Trophoblast cell (in vitro differentiated cells and primary cell): ENCODE data around the gene GYPC.

ENCODE experiments used
- DNase-seq, 2 donors: peaks; one replicate each; pipeline ENCODE4 v3.0.0-alpha.2; 2016
- H2AFZ ChIP-seq: 2 replicates; pipeline ENCODE4 v1.6.1; 2013; ENCODE audit warnings: low read length, moderate library complexity, mild to moderate bottlenecking; ENCODE audit not compliant: insufficient read depth, poor library complexity
- H2AK5ac ChIP-seq: 2 replicates; pipeline ENCODE4 v1.6.1; 2013; ENCODE audit warnings: mild to moderate bottlenecking, low read length
- H2BK120ac ChIP-seq: 2 replicates; pipeline ENCODE4 v1.6.1; 2013; ENCODE audit warnings: low read length, mild to moderate bottlenecking, moderate library complexity; ENCODE audit not compliant: insufficient read depth, poor library complexity
- H2BK12ac ChIP-seq: 2 replicates; pipeline ENCODE4 v1.6.1; 2013; ENCODE audit warnings: mild to moderate bottlenecking, low read length, moderate library complexity
- H2BK5ac ChIP-seq: 2 replicates; pipeline ENCODE4 v1.6.1; 2013; ENCODE audit warnings: low read length, low read depth, moderate library complexity, mild to moderate bottlenecking; ENCODE audit not compliant: poor library complexity
- H3K14ac ChIP-seq: 2 replicates; pipeline ENCODE4 v1.6.1; 2013; ENCODE audit warnings: mild to moderate bottlenecking, low read length
- H3K18ac ChIP-seq: 2 replicates; pipeline ENCODE4 v1.6.1; 2013; ENCODE audit warnings: mild to moderate bottlenecking, low read length
- H3K23ac ChIP-seq: 2 replicates; pipeline ENCODE4 v1.6.1; 2013; ENCODE audit warnings: low read length
- H3K27ac ChIP-seq: 2 replicates; pipeline ENCODE4 v1.5.1; 2013; ENCODE audit warnings: low read depth, mild to moderate bottlenecking, inconsistent platforms, low read length, moderate library complexity
- H3K27me3 ChIP-seq: 2 replicates; pipeline ENCODE4 v1.6.1; 2013; ENCODE audit warnings: inconsistent platforms, mild to moderate bottlenecking, low read length, moderate library complexity; ENCODE audit not compliant: insufficient read depth
- H3K36me3 ChIP-seq, 2 experiments: 1 replicate in 1 of 2; 2 replicates in 1 of 2; pipeline ENCODE4 v1.6.1; 2013; ENCODE audit warnings: low read length in 2 of 2, mild to moderate bottlenecking in 2 of 2, moderate library complexity in 1 of 2; ENCODE audit not compliant: insufficient read depth in 2 of 2, control insufficient read depth in 1 of 2
- H3K4ac ChIP-seq: 2 replicates; pipeline ENCODE4 v1.6.1; 2013; ENCODE audit warnings: low read depth, mild to moderate bottlenecking, low read length, moderate library complexity
- H3K4me1 ChIP-seq, 2 experiments: 1 replicate in 1 of 2; 2 replicates in 1 of 2; pipeline ENCODE4 v1.6.1; 2013; ENCODE audit warnings: low read length in 2 of 2, mild to moderate bottlenecking in 2 of 2, moderate library complexity in 1 of 2; ENCODE audit not compliant: insufficient read depth in 2 of 2, control insufficient read depth in 1 of 2
- H3K4me2 ChIP-seq: 2 replicates; pipeline ENCODE4 v1.6.1; 2013; ENCODE audit warnings: inconsistent platforms, mild to moderate bottlenecking, low read length, moderate library complexity
- H3K4me3 ChIP-seq: 2 replicates; pipeline ENCODE4 v1.5.1; 2013; ENCODE audit warnings: mild to moderate bottlenecking, low read depth, low read length, inconsistent platforms
- H3K79me1 ChIP-seq: one replicate; pipeline ENCODE4 v1.6.1; 2013; ENCODE audit warnings: low read length
- H3K79me2 ChIP-seq: 2 replicates; pipeline ENCODE4 v1.6.1; 2013; ENCODE audit warnings: low read length, mild to moderate bottlenecking; ENCODE audit not compliant: control insufficient read depth, insufficient read depth, poor library complexity
- H3K9ac ChIP-seq: 2 replicates; pipeline ENCODE4 v1.6.1; 2013; ENCODE audit warnings: mild to moderate bottlenecking, low read length
- H3K9me3 ChIP-seq: 2 replicates; pipeline ENCODE4 v1.6.1; 2013; ENCODE audit warnings: low read depth, mild to moderate bottlenecking, control low read depth, inconsistent platforms, low read length; ENCODE audit not compliant: insufficient read depth
- H4K12ac ChIP-seq: 2 replicates; pipeline ENCODE4 v1.6.1; 2013; ENCODE audit warnings: low read depth, mild to moderate bottlenecking, low read length, moderate library complexity
- H4K8ac ChIP-seq: 2 replicates; pipeline ENCODE4 v1.6.1; 2013; ENCODE audit warnings: low read depth, mild to moderate bottlenecking, low read length, moderate library complexity
- H4K91ac ChIP-seq: one replicate; pipeline ENCODE4 v1.6.1; 2013; ENCODE audit warnings: low read depth, mild to moderate bottlenecking, low read length, moderate library complexity
- WGBS: extraction: QIAGEN DNeasy Blood & Tissue Kit; methylation state at CpG from one replicate; pipeline ENCODE4 v1.1.7; 2013; ENCODE audit warnings: missing lambda C conversion rate; ENCODE audit not compliant: insufficient read length, insufficient coverage; ENCODE audit errors: extremely low coverage; 5-methylcytosine and 5-hydroxymethylcytosine counted together

GYPC gene

DNA sequence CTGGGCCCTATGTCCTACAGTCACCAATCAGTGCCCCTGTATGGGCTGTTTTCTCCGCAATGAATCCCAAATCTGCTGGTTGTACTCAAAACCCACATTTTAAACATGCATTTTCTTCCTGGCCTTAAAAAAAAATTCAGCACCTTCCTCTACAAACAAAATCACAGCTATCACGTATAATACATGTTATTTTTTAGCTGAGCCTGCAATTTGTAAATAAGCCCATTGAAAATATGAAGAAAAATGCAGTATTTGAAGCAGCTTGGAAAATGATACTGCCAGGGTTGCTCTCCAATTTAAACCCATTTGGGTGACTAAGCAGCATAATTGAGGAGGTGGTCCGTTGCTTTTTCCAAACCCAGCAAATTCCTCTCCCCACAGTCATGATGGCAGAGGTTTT lies 33.0 kb upstream of the GYPC start:
- Histone ChIP-seq H4K12ac (no peak overlapping the region), H2BK120ac (no peak overlapping the region), H3K79me1 (no peaks in the 10 kb centered on the region), H3K79me2 (no peaks in the 10 kb centered on the region), H4K91ac (no peak overlapping the region), H3K23ac (no peak overlapping the region), H3K9me3 (no peaks in the 10 kb centered on the region), H4K8ac (no peak overlapping the region), H3K4me2 (no peak overlapping the region), H3K4me3 (no peak overlapping the region), H3K36me3 (no peaks in the 10 kb centered on the region), H2AFZ (no peak overlapping the region), H3K4ac (no peak overlapping the region), H2BK12ac (no peak overlapping the region), H3K14ac (no peak overlapping the region), H2BK5ac (no peak overlapping the region), H2AK5ac (no peak overlapping the region), H3K18ac (no peak overlapping the region), H3K27me3 (no peaks in the 10 kb centered on the region), H3K9ac (no peak overlapping the region), H3K27ac (no peak overlapping the region), H3K4me1 (no peaks in the 10 kb centered on the region)
- WGBS: no CpG with 5 or more reads among the region's 3 CpGs
- DNase-seq: no peak

DNA sequence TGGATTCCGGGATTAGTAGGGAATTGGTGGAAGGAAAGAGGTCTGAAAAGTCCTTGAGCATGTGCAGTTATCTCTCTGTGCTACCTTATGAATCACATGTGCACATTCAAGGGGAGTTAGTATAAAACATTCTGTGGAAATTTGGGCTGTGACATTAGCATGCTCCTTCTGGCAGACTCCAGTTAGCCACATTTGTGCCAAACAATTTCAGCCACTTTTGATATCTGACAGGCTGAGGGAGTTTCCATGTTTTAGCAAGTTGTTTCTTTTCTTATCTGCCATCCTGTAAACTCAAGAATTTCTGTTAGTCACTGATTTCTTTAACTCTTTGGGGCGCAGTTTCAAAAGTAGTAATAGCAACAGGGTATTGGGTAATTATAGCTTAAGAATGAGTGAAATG lies 28.3 kb upstream of the GYPC start:
- H2BK120ac ChIP-seq: no peak overlapping the region
- H2AFZ ChIP-seq: no peak overlapping the region
- no peaks in the 10 kb centered on the region for H3K79me1 ChIP-seq
- no peak overlapping the region for H2BK12ac ChIP-seq
- no peak overlapping the region for H4K91ac ChIP-seq
- DNase-seq: no peak
- no peak overlapping the region for H3K4ac ChIP-seq
- no peaks in the 10 kb centered on the region for H3K79me2 ChIP-seq
- H3K4me3 ChIP-seq: no peak overlapping the region
- H3K27ac ChIP-seq: no peak overlapping the region
- no peak overlapping the region for H3K4me2 ChIP-seq
- no CpG with 5 or more reads among the region's 2 CpGs for WGBS
- H3K14ac ChIP-seq: no peak overlapping the region
- H3K36me3 ChIP-seq: no peaks in the 10 kb centered on the region
- no peaks in the 10 kb centered on the region for H3K4me1 ChIP-seq
- no peak overlapping the region for H3K18ac ChIP-seq
- no peak overlapping the region for H3K9ac ChIP-seq
- no peaks in the 10 kb centered on the region for H3K9me3 ChIP-seq
- H2AK5ac ChIP-seq: no peak overlapping the region
- no peak overlapping the region for H4K12ac ChIP-seq
- no peaks in the 10 kb centered on the region for H3K27me3 ChIP-seq
- no peak overlapping the region for H3K23ac ChIP-seq
- no peak overlapping the region for H4K8ac ChIP-seq
- H2BK5ac ChIP-seq: no peak overlapping the region

DNA sequence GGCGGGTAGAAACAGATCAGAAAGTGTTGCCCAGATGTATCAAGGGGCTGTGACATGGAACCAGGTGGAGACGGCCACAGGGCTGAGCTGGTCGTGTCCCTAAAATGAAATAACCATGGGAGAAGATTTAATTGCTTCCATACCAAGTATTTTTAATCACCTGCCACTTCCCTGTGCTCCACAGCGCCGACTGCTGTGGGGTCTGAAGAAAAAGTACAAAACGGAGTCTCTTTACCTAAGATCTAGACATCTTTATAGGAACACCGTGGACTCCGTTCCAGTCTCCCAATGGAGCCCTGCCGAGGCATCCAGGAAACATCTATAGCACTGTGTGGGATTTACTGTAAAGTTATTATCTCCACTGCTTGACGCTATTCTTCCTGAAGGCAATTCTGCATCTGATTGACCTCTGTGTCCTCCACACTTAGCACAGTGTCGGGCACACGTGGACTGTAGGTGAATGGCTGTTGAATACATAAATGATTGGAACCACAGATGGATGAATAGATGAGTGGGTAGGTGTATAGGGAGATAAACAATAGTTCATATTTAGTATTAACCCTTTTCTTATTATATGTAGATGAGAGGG lies 21.6 kb upstream of the GYPC start:
- Histone ChIP-seq H3K4me2 (no peak overlapping the region), H3K79me2 (no peaks in the 10 kb centered on the region), H3K9ac (no peak overlapping the region), H3K36me3 (no peaks in the 10 kb centered on the region), H3K4me1 (no peaks in the 10 kb centered on the region), H3K79me1 (no peaks in the 10 kb centered on the region), H2BK120ac (no peak overlapping the region), H2BK12ac (no peak overlapping the region), H2BK5ac (peak overlapping the region; percentile 49), H4K8ac (no peak overlapping the region), H3K27ac (no peak overlapping the region), H3K14ac (no peak overlapping the region), H4K91ac (no peak overlapping the region), H3K27me3 (no peaks in the 10 kb centered on the region), H3K4ac (no peak overlapping the region), H3K18ac (no peak overlapping the region), H3K9me3 (no peaks in the 10 kb centered on the region), H4K12ac (no peak overlapping the region), H3K23ac (no peak overlapping the region), H3K4me3 (no peak overlapping the region), H2AK5ac (no peak overlapping the region), H2AFZ (no peak overlapping the region)
- peak in 1 of 2 donors; percentile 32 for DNase-seq
- no CpG with 5 or more reads among the region's 12 CpGs for whole genome bisulfite sequencing

DNA sequence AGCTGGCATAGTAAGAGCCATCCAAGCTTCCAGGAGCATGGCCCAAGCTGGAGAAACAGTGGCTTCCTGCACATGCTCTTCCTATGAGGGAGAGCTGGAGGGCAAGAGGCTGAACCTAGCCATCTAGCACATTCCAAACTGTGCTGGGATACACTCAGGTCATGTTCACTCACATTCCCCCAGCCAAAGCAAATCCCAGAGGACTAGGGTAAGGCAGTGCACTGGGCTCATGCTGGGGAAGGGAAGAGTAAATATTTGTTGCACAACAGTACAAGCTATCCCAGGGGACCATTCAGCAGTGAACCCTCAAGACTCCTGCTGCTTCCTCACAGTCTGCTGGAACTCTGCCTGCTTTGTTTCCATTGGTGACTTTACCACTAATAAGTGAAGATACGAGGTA lies 20.7 kb upstream of the GYPC start:
- no peaks in the 10 kb centered on the region for H3K36me3 ChIP-seq
- WGBS: no CpG with 5 or more reads among the region's 1 CpG
- no peak overlapping the region for H3K23ac ChIP-seq
- no peak overlapping the region for H4K91ac ChIP-seq
- no peak overlapping the region for H2BK12ac ChIP-seq
- H3K4ac ChIP-seq: no peak overlapping the region
- H4K8ac ChIP-seq: no peak overlapping the region
- H4K12ac ChIP-seq: no peak overlapping the region
- H3K9ac ChIP-seq: no peak overlapping the region
- DNase-seq: no peak
- no peaks in the 10 kb centered on the region for H3K79me1 ChIP-seq
- no peak overlapping the region for H3K4me2 ChIP-seq
- H3K14ac ChIP-seq: no peak overlapping the region
- H2BK120ac ChIP-seq: no peak overlapping the region
- H2BK5ac ChIP-seq: no peak overlapping the region
- no peaks in the 10 kb centered on the region for H3K9me3 ChIP-seq
- no peak overlapping the region for H2AFZ ChIP-seq
- H3K27me3 ChIP-seq: no peaks in the 10 kb centered on the region
- H3K4me3 ChIP-seq: no peak overlapping the region
- no peaks in the 10 kb centered on the region for H3K79me2 ChIP-seq
- H2AK5ac ChIP-seq: no peak overlapping the region
- H3K27ac ChIP-seq: no peak overlapping the region
- H3K4me1 ChIP-seq: no peaks in the 10 kb centered on the region
- no peak overlapping the region for H3K18ac ChIP-seq
